RWPE1 (cell line): ENCODE measurements around the gene GALK1.

Source experiments
- CTCF ChIA-PET: fragments of 350-600 bp; sonication (Branson Sonifier 250); formaldehyde crosslinking; extraction: SDS; loops from one replicate; lab custom pipeline; 2021; lab: Yijun Ruan, JAX
- POLR2A ChIA-PET: fragments of 400-600 bp; formaldehyde crosslinking; extraction: SDS; loops from one replicate; lab custom pipeline; 2020; ENCODE audit warnings: antibody characterized with exemption; ENCODE audit not compliant: low non-redundant PET; lab: Yijun Ruan, JAX
- DNase-seq: peaks from one replicate; pipeline ENCODE4 v3.0.0; 2012; ENCODE audit warnings: low spot score
- H3K27ac ChIP-seq: fragments of 450-650 bp; 2 replicates; pipeline ENCODE4 v1.5.1; 2017
- TF ChIP-seq, protein P1 (sequence below): fragments of 450-650 bp; conservative IDR thresholded peaks from 2 replicates; pipeline ENCODE4 v1.5.1; 2017; ENCODE audit warnings: low read depth, mild to moderate bottlenecking

Gene GALK1

GRCh38 chr17:75719732-75720131 is 45.3 kb downstream of the GALK1 start:
- CTCF ChIA-PET: interaction anchor here (1.7 kb wide), 1 partner anchor 40 kb away, joined by 5 read pairs; no protein-coding TSS in a partner anchor

DNA sequence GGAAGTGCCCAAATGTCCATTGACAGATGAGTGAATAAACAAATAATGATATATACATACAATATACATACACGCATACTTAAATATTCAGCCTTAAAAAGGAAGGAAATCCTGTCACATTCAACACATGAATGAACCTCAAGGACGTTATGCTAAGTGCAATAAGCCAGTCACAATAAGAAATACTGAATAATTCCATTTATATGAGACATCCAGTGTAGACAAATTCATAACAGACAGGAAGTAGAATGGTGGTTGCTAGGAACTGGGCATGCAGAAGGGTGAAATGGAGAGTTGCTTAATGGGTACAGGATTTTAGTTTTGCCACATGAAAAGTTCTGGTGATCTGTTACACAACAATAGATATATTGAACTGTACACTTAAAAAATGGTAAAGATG is 52.5 kb downstream of the GALK1 start:
- ChIA-PET CTCF (interaction anchor here (0.6 kb wide), 1 partner anchor 220 kb away, joined by 3 read pairs; no protein-coding TSS in a partner anchor), POLR2A (interaction anchor here (0.6 kb wide), 1 partner anchor 304 kb away, joined by 7 read pairs; no protein-coding TSS in a partner anchor)
- DNase-seq: no peak
- H3K27ac ChIP-seq: no peak overlapping the region
- TF ChIP-seq, protein P1, sequence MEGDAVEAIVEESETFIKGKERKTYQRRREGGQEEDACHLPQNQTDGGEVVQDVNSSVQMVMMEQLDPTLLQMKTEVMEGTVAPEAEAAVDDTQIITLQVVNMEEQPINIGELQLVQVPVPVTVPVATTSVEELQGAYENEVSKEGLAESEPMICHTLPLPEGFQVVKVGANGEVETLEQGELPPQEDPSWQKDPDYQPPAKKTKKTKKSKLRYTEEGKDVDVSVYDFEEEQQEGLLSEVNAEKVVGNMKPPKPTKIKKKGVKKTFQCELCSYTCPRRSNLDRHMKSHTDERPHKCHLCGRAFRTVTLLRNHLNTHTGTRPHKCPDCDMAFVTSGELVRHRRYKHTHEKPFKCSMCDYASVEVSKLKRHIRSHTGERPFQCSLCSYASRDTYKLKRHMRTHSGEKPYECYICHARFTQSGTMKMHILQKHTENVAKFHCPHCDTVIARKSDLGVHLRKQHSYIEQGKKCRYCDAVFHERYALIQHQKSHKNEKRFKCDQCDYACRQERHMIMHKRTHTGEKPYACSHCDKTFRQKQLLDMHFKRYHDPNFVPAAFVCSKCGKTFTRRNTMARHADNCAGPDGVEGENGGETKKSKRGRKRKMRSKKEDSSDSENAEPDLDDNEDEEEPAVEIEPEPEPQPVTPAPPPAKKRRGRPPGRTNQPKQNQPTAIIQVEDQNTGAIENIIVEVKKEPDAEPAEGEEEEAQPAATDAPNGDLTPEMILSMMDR: no peak

More at GRCh38 chr17:75719732-75720131, 45.3 kb downstream of the GALK1 start:
- DNase-seq: no peak
- POLR2A ChIA-PET: interaction anchor here (1.0 to 2.1 kb wide), 2 partner anchors 9 to 12 kb away, joined by 4 to 5 read pairs; no protein-coding TSS in a partner anchor
- TF ChIP-seq, protein P1: no peak
- H3K27ac ChIP-seq: peak overlapping the region; percentile 98
